ENCODE data around the gene LPP. TPM values are rescaled to one million over a fixed set of nuclear protein-coding genes. Genes with fewer than 3 reads are reported as not detected.

The LPP gene
- total and polyA plus RNA-seq, 2 of the 13 experiments (the other 11 are each of a cell fraction or from before 2014, with no cell fraction given) = 19.2 to 29.9 TPM

GRCh38 chr3:188298585-188298984 is 144.6 kb downstream of the LPP start:
- H3K4me1 ChIP-seq (ENCODE audit: insufficient read depth, low read length) = peaks cover 92% of the 10 kb centered on the region
- in situ Hi-C loops (cut with HindIII; ENCODE audit: extremely low pct_ligation_motif_present, low pct_unique_long_range_greater_than_20kb) = loop anchor here (5.0 to 10.0 kb wide), 3 partner anchors 449 to 656 kb away; partner anchors contain the start of gene BCL6

More at GRCh38 chr3:188298585-188298984, 144.6 kb downstream of the LPP start:
- H3K79me2 ChIP-seq (ENCODE audit: insufficient read depth, low read length) = peaks cover 49% of the 10 kb centered on the region
- no peak overlapping the region for H3K4me3 ChIP-seq (replicated peaks in 1 of 3; ENCODE audit: insufficient read depth in 1 of 3, low read depth in 2 of 3, low read length in 3 of 3)
- no TSS peak for BruUV-seq (replicated peaks)
- no peaks in the 10 kb centered on the region for H3K36me3 ChIP-seq (replicated peaks in 1 of 2; ENCODE audit: control insufficient read depth in 1 of 2, insufficient read depth in 2 of 2, low read length in 2 of 2)
- ChIA-PET CTCF (ENCODE audit: low intra/inter-chr PET ratio, low total read pairs) (no interaction called here), POLR2A (interaction anchor here (1.0 to 1.2 kb wide), 3 partner anchors 28 to 553 kb away, joined by 3 read pairs; partner anchors contain the start of genes BCL6 and LPP)
- no peak for FAIRE-seq
- no peak for ATAC-seq
- intact Hi-C loops (cut with micrococcal nuclease; ENCODE audit: unreplicated experiment) = loop anchor here (5.0 kb wide), 2 partner anchors 126 to 654 kb away; no protein-coding TSS in a partner anchor
- TF ChIP-seq ZMAT3 (CRISPR knock-in tag; conservative IDR thresholded peaks at IDR 0.05) (no peak), ZBTB20 (CRISPR knock-in tag; IDR thresholded peaks at IDR 0.05; ENCODE audit: borderline replicate concordance, low read depth) (no peak), ZNF749 (CRISPR knock-in tag; IDR thresholded peaks at IDR 0.05; ENCODE audit: borderline replicate concordance) (no peak), EHMT2 (IDR thresholded peaks at IDR 0.05; ENCODE audit: borderline replicate concordance, low read depth, low read length) (no peak), CSRNP1 (CRISPR knock-in tag; IDR thresholded peaks at IDR 0.05) (no peak), TRIM22 (IDR thresholded peaks at IDR 0.05) (no peak), EZH2 (conservative IDR thresholded peaks at IDR 0.05; ENCODE audit: low read depth, low read length) (no peak), GMEB2 (CRISPR knock-in tag; IDR thresholded peaks at IDR 0.05; ENCODE audit: low read depth) (no peak)
- no peaks in the 10 kb centered on the region for H4K20me1 ChIP-seq (ENCODE audit: insufficient read depth, low read length)
- no peaks in the 10 kb centered on the region for H3K9me3 ChIP-seq (ENCODE audit: low read length)
- 93% methylated on average over 3 of the region's 3 CpGs for WGBS (ENCODE audit: low lambda C conversion rate)
- no peak overlapping the region for H3K9ac ChIP-seq (ENCODE audit: insufficient read depth, low read depth, low read length)
- H3K27me3 ChIP-seq (ENCODE audit: control insufficient read depth in 1 of 2, insufficient read depth in 2 of 2, low read length in 2 of 2) = no peaks in the 10 kb centered on the region
- no peak for DNase-seq (ENCODE audit: low spot score)
- no peak overlapping the region for H2AFZ ChIP-seq (ENCODE audit: low read length)
- peak overlapping the region; percentile 94 for H3K27ac ChIP-seq (ENCODE audit: extremely low read length, insufficient read depth, low read length)
- no peak overlapping the region for H3K4me2 ChIP-seq (ENCODE audit: low read depth, low read length)
